ENCODE data around the gene ARHGAP9. TPM values are rescaled to one million over a fixed set of nuclear protein-coding genes. Genes with fewer than 3 reads are reported as not detected.

Gene ARHGAP9
- total RNA-seq, 1 experiment from 2014 or later: not detected

- in situ Hi-C loops (cut with HindIII; ENCODE audit: low pct_unique_long_range_greater_than_20kb, low sequenced_read_pairs): no loop called here
Measured at GRCh38 chr12:57477710-57478681, 1.7 kb downstream of the ARHGAP9 start.

GRCh38 chr12:57476993-57477709 is 2.5 kb downstream of the ARHGAP9 start:
- in situ Hi-C loops (cut with HindIII; ENCODE audit: low pct_unique_long_range_greater_than_20kb, low sequenced_read_pairs): no loop called here
- DNase-seq (ENCODE audit: low read depth): no peak

More at GRCh38 chr12:57477710-57478681, 1.7 kb downstream of the ARHGAP9 start:
- DNase-seq (ENCODE audit: low read depth): no peak

GRCh38 chr12:57476162-57476992 is 3.3 kb downstream of the ARHGAP9 start:
- in situ Hi-C loops (cut with HindIII; ENCODE audit: low pct_unique_long_range_greater_than_20kb, low sequenced_read_pairs): no loop called here
- no peak for DNase-seq (ENCODE audit: low read depth)

GRCh38 chr12:57475271-57476161 is 4.2 kb downstream of the ARHGAP9 start:
- DNase-seq (ENCODE audit: low read depth): no peak
- in situ Hi-C loops (cut with HindIII; ENCODE audit: low pct_unique_long_range_greater_than_20kb, low sequenced_read_pairs): no loop called here

GRCh38 chr12:57474862-57475261 is 4.8 kb downstream of the ARHGAP9 start:
- in situ Hi-C loops (cut with HindIII; ENCODE audit: low pct_unique_long_range_greater_than_20kb, low sequenced_read_pairs): no loop called here
- DNase-seq (ENCODE audit: low read depth): no peak

- DNase-seq (ENCODE audit: low read depth): no peak
- in situ Hi-C loops (cut with HindIII; ENCODE audit: low pct_unique_long_range_greater_than_20kb, low sequenced_read_pairs): no loop called here
Measured at GRCh38 chr12:57474430-57474829, 5.2 kb downstream of the ARHGAP9 start.

GRCh38 chr12:57473886-57474285 is 5.8 kb downstream of the ARHGAP9 start:
- in situ Hi-C loops (cut with HindIII; ENCODE audit: low pct_unique_long_range_greater_than_20kb, low sequenced_read_pairs): no loop called here

GRCh38 chr12:57473392-57473791 is 6.3 kb downstream of the ARHGAP9 start:
- no peak for DNase-seq (ENCODE audit: low read depth)
- in situ Hi-C loops (cut with HindIII; ENCODE audit: low pct_unique_long_range_greater_than_20kb, low sequenced_read_pairs): no loop called here

More at GRCh38 chr12:57473886-57474285, 5.8 kb downstream of the ARHGAP9 start:
- no peak for DNase-seq (ENCODE audit: low read depth)

- in situ Hi-C loops (cut with HindIII; ENCODE audit: low pct_unique_long_range_greater_than_20kb, low sequenced_read_pairs): no loop called here
- DNase-seq (ENCODE audit: low read depth): no peak
Measured at GRCh38 chr12:57472391-57472790, 7.3 kb downstream of the ARHGAP9 start.

- no peak for DNase-seq (ENCODE audit: low read depth)
- in situ Hi-C loops (cut with HindIII; ENCODE audit: low pct_unique_long_range_greater_than_20kb, low sequenced_read_pairs): no loop called here
Measured at GRCh38 chr12:57471661-57472060, 8.0 kb downstream of the ARHGAP9 start.

GRCh38 chr12:57470970-57471656 is 8.6 kb downstream of the ARHGAP9 start:
- in situ Hi-C loops (cut with HindIII; ENCODE audit: low pct_unique_long_range_greater_than_20kb, low sequenced_read_pairs): no loop called here
- no peak for DNase-seq (ENCODE audit: low read depth)

- in situ Hi-C loops (cut with HindIII; ENCODE audit: low pct_unique_long_range_greater_than_20kb, low sequenced_read_pairs): no loop called here
- no peak for DNase-seq (ENCODE audit: low read depth)
Measured at GRCh38 chr12:57470286-57470969, 9.2 kb downstream of the ARHGAP9 start.

- DNase-seq (ENCODE audit: low read depth): no peak
- in situ Hi-C loops (cut with HindIII; ENCODE audit: low pct_unique_long_range_greater_than_20kb, low sequenced_read_pairs): no loop called here
Measured at GRCh38 chr12:57469296-57470164, 10.1 kb downstream of the ARHGAP9 start.

GRCh38 chr12:57467915-57468314 is 11.8 kb downstream of the ARHGAP9 start:
- in situ Hi-C loops (cut with HindIII; ENCODE audit: low pct_unique_long_range_greater_than_20kb, low sequenced_read_pairs): no loop called here
- DNase-seq (ENCODE audit: low read depth): no peak

- DNase-seq (ENCODE audit: low read depth): no peak
- in situ Hi-C loops (cut with HindIII; ENCODE audit: low pct_unique_long_range_greater_than_20kb, low sequenced_read_pairs): no loop called here
Measured at GRCh38 chr12:57467212-57467874, 12.3 kb downstream of the ARHGAP9 start.

Data from Caki2 (cell line).